PC-3 (cell line): Measurements from ENCODE around the gene NSUN2.

Experiments used
- CTCF ChIP-seq: fragments of 300-600 bp; sonication (generic); conservative IDR thresholded peaks from 2 replicates; pipeline ENCODE4 v1.5.1; 2017; ENCODE audit warnings: antibody characterized with exemption, low read depth, mild to moderate bottlenecking, low read length
- EZH2 ChIP-seq: fragments of 300-600 bp; sonication (generic); IDR thresholded peaks from one replicate; pipeline ENCODE4 v1.6.1; 2017; ENCODE audit warnings: antibody characterized with exemption, mild to moderate bottlenecking, low read length; ENCODE audit not compliant: unreplicated experiment
- EZH2phosphoT487 ChIP-seq: fragments of 300-600 bp; sonication (generic); IDR thresholded peaks from 2 replicates; pipeline ENCODE4 v1.6.1; 2018; ENCODE audit warnings: mild to moderate bottlenecking, antibody characterized with exemption, low read length, borderline replicate concordance

- no peak for TF ChIP-seq EZH2
- no peak for TF ChIP-seq CTCF
- no peak for TF ChIP-seq EZH2phosphoT487
Measured at GRCh38 chr5:6667648-6668047, 34.8 kb upstream of the NSUN2 start.
